SK-N-SH treated with all-trans-retinoic acid at 6 μM for 48 hours (cell line): Measurements from ENCODE around the gene MID1.

ENCODE experiments used
- ARNTL ChIP-seq: fragments of 450-650 bp; formaldehyde crosslinking; IDR thresholded peaks from 2 replicates; pipeline ENCODE4 v1.5.0; 2020; ENCODE audit warnings: low read depth, mild to moderate bottlenecking, moderate library complexity, borderline replicate concordance
- ESRRG ChIP-seq: fragments of 250-450 bp; sonication (Bioruptor Pico); IDR thresholded peaks from 2 replicates; pipeline ENCODE4 v1.6.1; 2021; ENCODE audit warnings: mild to moderate bottlenecking
- GLIS3 ChIP-seq: fragments of 250-450 bp; sonication (Bioruptor Pico); IDR thresholded peaks from 2 replicates; pipeline ENCODE4 v1.5.0; 2020; ENCODE audit warnings: mild to moderate bottlenecking, moderate library complexity
- ISL1 ChIP-seq: fragments of 250-450 bp; sonication (Bioruptor Pico); IDR thresholded peaks from 2 replicates; pipeline ENCODE4 v2.1.2; 2022; ENCODE audit warnings: mild to moderate bottlenecking, moderate library complexity
- PATZ1 ChIP-seq: fragments of 250-450 bp; sonication (Bioruptor Pico); IDR thresholded peaks from 2 replicates; pipeline ENCODE4 v1.8.0; 2020; ENCODE audit warnings: mild to moderate bottlenecking, moderate library complexity, borderline replicate concordance
- ZFP3 ChIP-seq: fragments of 250-450 bp; sonication (Bioruptor Pico); IDR thresholded peaks from 2 replicates; pipeline ENCODE4 v1.5.0; 2020; ENCODE audit warnings: mild to moderate bottlenecking, moderate library complexity
- ZFP30 ChIP-seq: fragments of 450-650 bp; formaldehyde crosslinking; IDR thresholded peaks from 2 replicates; pipeline ENCODE4 v1.5.0; 2022; ENCODE audit warnings: mild to moderate bottlenecking, moderate library complexity
- ZNF565 ChIP-seq: fragments of 450-650 bp; formaldehyde crosslinking; conservative IDR thresholded peaks from 2 replicates; pipeline ENCODE4 v1.5.0; 2020; ENCODE audit warnings: low read depth, mild to moderate bottlenecking, moderate library complexity

DNA sequence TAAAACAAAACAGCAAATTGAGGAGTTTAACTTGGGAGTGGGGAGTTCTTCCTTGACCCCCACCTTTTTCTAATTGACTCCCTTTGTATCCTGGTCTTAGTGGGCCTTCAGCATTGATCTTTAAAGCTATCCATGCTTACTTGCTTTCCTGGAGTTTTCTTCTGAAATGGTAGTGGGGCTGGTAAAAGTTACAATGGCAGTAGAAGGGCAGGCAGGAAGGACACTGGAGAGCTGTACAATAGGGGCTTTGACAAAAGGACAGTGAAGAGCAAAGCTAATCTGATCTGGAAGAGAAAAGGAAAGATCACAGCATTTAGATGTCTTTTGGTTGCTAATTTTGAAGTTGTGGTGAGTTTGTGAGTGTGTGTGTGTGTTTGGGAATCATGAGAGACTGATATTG, 111.5 kb downstream of the MID1 start:
- TF ChIP-seq ZFP3 (CRISPR knock-in tag) (no peak), ZFP30 (no peak), ISL1 (no peak), ARNTL (CRISPR knock-in tag) (no peak), GLIS3 (CRISPR knock-in tag) (no peak), ESRRG (CRISPR knock-in tag) (no peak), ZNF565 (CRISPR knock-in tag) (no peak), PATZ1 (CRISPR knock-in tag) (no peak)
